OCI-LY1 (cell line): ENCODE results near the gene DCUN1D4.

Experiments used
- EZH2 ChIP-seq: fragments of 200-600 bp; sonication (generic), shearing (Covaris generic); IDR thresholded peaks from 2 replicates; pipeline ENCODE4 v1.8.0; 2017; ENCODE audit warnings: borderline replicate concordance, mixed run types, mild to moderate bottlenecking, antibody characterized with exemption, low read length, moderate library complexity, mixed read lengths
- TF ChIP-seq, protein P1 (sequence below): fragments of 200-600 bp; sonication (generic), shearing (Covaris generic); IDR thresholded peaks from 2 replicates; pipeline ENCODE4 v1.5.1; 2017; ENCODE audit warnings: mild to moderate bottlenecking, antibody characterized with exemption, low read length, moderate library complexity, mixed read lengths

DNA sequence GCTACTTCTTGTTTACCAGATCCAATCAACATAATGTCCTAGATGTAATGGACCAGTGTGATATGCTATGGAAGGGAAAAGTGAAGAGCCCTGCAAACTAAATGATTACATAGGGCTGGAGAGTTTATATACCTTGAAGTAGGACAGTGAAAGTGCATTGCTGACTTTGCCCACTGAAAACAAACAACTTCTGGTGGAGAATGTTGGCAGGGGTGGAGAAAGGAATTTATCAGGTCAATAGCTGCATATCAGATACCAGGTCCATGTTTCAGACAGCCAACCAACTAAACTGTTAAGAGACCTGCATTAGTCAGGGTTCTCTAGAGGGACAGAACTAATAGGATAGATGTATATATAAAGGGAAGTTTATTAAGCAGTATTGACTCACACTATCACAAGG is 82.4 kb downstream of the DCUN1D4 start:
- TF ChIP-seq, protein P1, sequence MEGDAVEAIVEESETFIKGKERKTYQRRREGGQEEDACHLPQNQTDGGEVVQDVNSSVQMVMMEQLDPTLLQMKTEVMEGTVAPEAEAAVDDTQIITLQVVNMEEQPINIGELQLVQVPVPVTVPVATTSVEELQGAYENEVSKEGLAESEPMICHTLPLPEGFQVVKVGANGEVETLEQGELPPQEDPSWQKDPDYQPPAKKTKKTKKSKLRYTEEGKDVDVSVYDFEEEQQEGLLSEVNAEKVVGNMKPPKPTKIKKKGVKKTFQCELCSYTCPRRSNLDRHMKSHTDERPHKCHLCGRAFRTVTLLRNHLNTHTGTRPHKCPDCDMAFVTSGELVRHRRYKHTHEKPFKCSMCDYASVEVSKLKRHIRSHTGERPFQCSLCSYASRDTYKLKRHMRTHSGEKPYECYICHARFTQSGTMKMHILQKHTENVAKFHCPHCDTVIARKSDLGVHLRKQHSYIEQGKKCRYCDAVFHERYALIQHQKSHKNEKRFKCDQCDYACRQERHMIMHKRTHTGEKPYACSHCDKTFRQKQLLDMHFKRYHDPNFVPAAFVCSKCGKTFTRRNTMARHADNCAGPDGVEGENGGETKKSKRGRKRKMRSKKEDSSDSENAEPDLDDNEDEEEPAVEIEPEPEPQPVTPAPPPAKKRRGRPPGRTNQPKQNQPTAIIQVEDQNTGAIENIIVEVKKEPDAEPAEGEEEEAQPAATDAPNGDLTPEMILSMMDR, result no peak
- no peak for TF ChIP-seq EZH2
